Lower leg skin (tissue), 3 donors: ENCODE data around the gene MAP3K15.

Experiments
- POLR2A ChIP-seq, 2 donors: fragments of 450-650 bp; IDR thresholded peaks; one replicate each; pipeline ENCODE4 v1.6.1; 2016 to 2017; ENCODE audit warnings: antibody characterized with exemption in 2 of 2, mild to moderate bottlenecking in 1 of 2, moderate library complexity in 1 of 2
- TF ChIP-seq, protein P1 (sequence below), 3 donors: fragments of 450-650 bp; IDR thresholded peaks; one replicate each; pipeline ENCODE4 v1.5.1; 2016; ENCODE audit warnings: antibody characterized with exemption in 3 of 3, mild to moderate bottlenecking in 3 of 3, moderate library complexity in 2 of 3

DNA sequence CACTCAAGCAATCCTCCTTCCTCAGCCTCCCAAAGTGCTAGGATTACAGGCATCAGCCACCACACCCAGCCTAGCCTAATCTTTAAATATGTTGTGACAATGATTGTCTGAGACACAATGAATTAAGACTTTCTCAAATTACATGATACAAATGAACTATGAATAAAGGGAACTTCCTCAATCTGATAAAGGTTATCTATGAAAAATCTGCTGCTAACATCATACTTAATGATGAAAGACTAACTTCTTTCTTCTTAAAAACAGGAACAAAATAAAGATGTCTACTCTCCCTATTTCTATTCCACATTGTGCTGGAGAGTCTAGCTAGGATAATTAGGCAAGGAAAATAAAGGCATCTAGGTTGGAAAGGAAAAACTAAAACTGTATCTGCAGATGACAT is 111.6 kb downstream of the MAP3K15 start:
- TF ChIP-seq, protein P1, sequence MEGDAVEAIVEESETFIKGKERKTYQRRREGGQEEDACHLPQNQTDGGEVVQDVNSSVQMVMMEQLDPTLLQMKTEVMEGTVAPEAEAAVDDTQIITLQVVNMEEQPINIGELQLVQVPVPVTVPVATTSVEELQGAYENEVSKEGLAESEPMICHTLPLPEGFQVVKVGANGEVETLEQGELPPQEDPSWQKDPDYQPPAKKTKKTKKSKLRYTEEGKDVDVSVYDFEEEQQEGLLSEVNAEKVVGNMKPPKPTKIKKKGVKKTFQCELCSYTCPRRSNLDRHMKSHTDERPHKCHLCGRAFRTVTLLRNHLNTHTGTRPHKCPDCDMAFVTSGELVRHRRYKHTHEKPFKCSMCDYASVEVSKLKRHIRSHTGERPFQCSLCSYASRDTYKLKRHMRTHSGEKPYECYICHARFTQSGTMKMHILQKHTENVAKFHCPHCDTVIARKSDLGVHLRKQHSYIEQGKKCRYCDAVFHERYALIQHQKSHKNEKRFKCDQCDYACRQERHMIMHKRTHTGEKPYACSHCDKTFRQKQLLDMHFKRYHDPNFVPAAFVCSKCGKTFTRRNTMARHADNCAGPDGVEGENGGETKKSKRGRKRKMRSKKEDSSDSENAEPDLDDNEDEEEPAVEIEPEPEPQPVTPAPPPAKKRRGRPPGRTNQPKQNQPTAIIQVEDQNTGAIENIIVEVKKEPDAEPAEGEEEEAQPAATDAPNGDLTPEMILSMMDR (IDR thresholded peaks at IDR 0.05) = no peak
- no peak for TF ChIP-seq POLR2A (IDR thresholded peaks at IDR 0.05)
